HG03558 (cell line): ENCODE results near the gene PPFIBP2.
A peak's percentile ranks its signal among the peaks of the same experiment; 100 is the strongest.

ENCODE experiments used
- ATAC-seq: cut with Tn5 transposase; IDR thresholded peaks from one replicate; pipeline ENCODE4 v1.9.1; 2021; ENCODE audit warnings: moderate number of reproducible peaks; ENCODE audit not compliant: unreplicated experiment; ENCODE audit errors: extremely low read depth

The PPFIBP2 gene

GRCh38 chr11:7513234-7514098 lies at the start of gene PPFIBP2:
Gene PPFIBP2, plus strand, starts transcription at chr11:7513999. Its CDS starts 35,477 bp downstream, at chr11:7549476.
- ATAC-seq = peak; percentile 31

- no peak for ATAC-seq
Measured at GRCh38 chr11:7467652-7468051, 46.1 kb upstream of the PPFIBP2 start.

- ATAC-seq = no peak
Measured at GRCh38 chr11:7469351-7469865, 44.4 kb upstream of the PPFIBP2 start.

DNA sequence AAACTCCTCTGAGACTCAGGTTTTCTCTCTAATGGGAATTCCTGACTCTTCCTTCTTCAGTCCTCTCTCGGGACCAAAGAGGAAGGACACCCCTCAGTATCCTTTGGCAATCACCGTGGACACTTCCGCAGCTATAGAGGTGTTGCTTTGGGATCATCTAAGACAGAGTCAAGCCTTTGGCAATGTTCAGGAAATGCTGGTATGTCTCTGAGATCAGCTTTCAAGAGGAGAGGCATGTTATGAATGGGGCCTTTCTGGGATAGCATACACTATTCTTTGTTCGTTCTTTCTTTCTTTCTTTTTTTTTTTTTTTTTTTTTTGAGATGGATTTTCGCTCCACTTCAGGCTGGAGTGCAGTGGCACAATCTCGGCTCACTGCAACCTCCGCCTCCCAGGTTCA lies 42.7 kb upstream of the PPFIBP2 start:
- no peak for ATAC-seq

- ATAC-seq = peak; percentile 79
Measured at GRCh38 chr11:7473717-7474116, 40.1 kb upstream of the PPFIBP2 start.

GRCh38 chr11:7480113-7480512 lies 33.7 kb upstream of the PPFIBP2 start:
- ATAC-seq = no peak

DNA sequence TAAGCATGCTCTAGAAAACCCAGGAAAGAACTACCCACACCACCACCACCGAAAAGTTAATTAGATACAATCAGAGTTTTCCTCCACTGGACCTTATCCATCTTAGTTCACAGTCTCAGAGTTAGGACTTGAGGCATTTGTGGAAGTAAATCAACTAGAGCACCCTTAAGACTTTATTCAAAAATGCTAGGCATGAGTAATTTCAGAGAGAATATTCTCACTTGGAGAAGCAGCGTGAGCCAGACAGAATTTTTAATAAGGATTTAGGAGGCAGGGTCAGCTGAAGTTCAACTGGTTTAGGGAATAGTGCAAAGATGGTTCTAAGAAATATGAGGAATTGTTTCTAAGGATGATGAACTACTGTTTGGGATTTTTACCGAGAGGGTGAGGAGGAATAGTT lies 29.7 kb upstream of the PPFIBP2 start:
- ATAC-seq = no peak

GRCh38 chr11:7484645-7485044 lies 29.2 kb upstream of the PPFIBP2 start:
- ATAC-seq = no peak

- ATAC-seq = no peak
Measured at GRCh38 chr11:7485186-7486097, 28.4 kb upstream of the PPFIBP2 start, which contains the start of gene OLFML1. Gene OLFML1, plus strand, starts transcription at chr11:7485506. Its CDS starts 370 bp downstream, at chr11:7485876.

GRCh38 chr11:7486098-7486780 lies 27.6 kb upstream of the PPFIBP2 start:
- ATAC-seq = no peak

GRCh38 chr11:7486781-7487140 lies 27.0 kb upstream of the PPFIBP2 start:
- no peak for ATAC-seq

DNA sequence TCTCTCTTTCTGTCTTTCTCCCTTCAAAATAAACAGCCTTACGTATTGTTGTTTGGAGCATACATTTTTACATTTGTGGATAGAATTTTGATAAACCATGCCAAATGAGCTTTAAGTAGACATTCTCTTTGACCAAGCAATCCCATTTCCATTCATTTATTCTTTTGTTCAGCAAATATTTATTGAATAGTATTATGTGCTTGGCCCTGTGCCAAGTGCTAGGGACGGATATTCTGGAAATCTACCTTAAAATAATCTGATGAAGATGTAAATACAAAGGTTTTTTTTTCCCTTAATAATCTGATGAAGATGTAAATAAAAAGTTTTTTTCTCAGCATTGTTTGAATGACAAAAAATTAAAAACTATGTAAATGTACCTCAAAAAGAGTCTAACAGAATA lies 26.4 kb upstream of the PPFIBP2 start:
- ATAC-seq = no peak

- no peak for ATAC-seq
Measured at GRCh38 chr11:7488681-7489080, 25.1 kb upstream of the PPFIBP2 start.

DNA sequence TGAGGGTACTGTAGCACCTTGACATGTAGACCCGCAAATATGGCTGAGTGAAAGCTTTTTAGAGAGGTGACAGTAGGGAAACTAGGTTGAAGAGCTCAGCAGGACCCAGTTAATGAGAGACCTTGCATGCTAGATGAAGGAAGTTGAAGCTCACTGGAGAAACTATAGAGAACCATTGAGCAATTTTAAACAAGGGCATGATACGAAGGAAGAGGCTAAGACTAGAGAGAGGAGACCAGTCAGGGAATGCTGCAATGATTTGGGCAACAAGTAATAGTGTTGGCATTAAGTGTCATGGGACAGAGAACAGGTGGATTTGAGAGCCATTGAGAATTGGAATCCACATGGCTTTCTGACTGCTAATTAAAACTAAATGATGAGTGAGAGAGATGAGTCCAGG lies 24.4 kb upstream of the PPFIBP2 start:
- no peak for ATAC-seq

- no peak for ATAC-seq
Measured at GRCh38 chr11:7490054-7490453, 23.7 kb upstream of the PPFIBP2 start.

- no peak for ATAC-seq
Measured at GRCh38 chr11:7490535-7490934, 23.3 kb upstream of the PPFIBP2 start.

DNA sequence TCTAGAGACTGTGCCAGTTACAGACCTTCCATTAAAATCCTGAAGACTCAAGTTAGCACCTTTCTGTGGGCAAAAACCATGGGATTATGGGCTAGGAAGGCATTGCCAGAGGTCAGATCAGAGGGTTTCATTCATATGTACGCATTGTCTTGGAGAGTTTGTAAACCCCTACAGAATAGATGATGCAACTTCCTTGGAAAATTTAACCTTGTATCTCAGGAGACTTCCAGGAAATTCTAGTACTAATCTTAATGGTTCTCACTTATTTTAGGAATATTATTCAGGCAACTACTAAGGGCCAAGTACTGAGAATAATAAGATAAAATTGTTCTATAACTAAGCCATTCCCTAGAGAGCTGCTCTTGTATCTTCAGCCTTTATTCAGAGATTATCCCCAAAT lies 21.5 kb upstream of the PPFIBP2 start:
- no peak for ATAC-seq

- ATAC-seq = no peak
Measured at GRCh38 chr11:7493670-7494069, 20.1 kb upstream of the PPFIBP2 start.

- no peak for ATAC-seq
Measured at GRCh38 chr11:7494086-7494745, 19.6 kb upstream of the PPFIBP2 start.
